ENCODE results near the gene ARHGAP15. TPM values are rescaled to one million over a fixed set of nuclear protein-coding genes. Genes with fewer than 3 reads are reported as not detected.

Gene ARHGAP15
- total RNA-seq, 1 experiment from 2014 or later: 0.42 TPM

GRCh38 chr2:143736904-143737303 lies 607.7 kb downstream of the ARHGAP15 start (continued):
- TF ChIP-seq ZBTB33 (IDR thresholded peaks at IDR 0.05; ENCODE audit: extremely low read depth, insufficient replicate concordance, low read length): no peak
- no peak for TF ChIP-seq YY1 (IDR thresholded peaks at IDR 0.05; ENCODE audit: extremely low read depth, insufficient replicate concordance, low read depth, low read length)
- TF ChIP-seq EGR1 (IDR thresholded peaks at IDR 0.05; ENCODE audit: low read depth): no peak
- no peak for TF ChIP-seq POLR2A (IDR thresholded peaks at IDR 0.05; ENCODE audit: borderline replicate concordance, extremely low read depth, insufficient read depth, insufficient read length)
- no peak for TF ChIP-seq ELF1 (IDR thresholded peaks at IDR 0.05; ENCODE audit: borderline replicate concordance, low read depth)
- TF ChIP-seq ZFX (IDR thresholded peaks at IDR 0.05): no peak
- no peak for TF ChIP-seq FOSL1 (IDR thresholded peaks at IDR 0.05; ENCODE audit: low read depth)
- TF ChIP-seq TCF7L2 (IDR thresholded peaks at IDR 0.05; ENCODE audit: borderline replicate concordance, extremely low read depth, insufficient read depth, insufficient read length): no peak

GRCh38 chr2:143740431-143740830 lies 611.2 kb downstream of the ARHGAP15 start:
- no TSS peak for BruUV-seq (replicated peaks)
- CTCF ChIA-PET: no interaction called here
- Histone ChIP-seq H3K27me3 (ENCODE audit: insufficient read depth, low read length) (no peaks in the 10 kb centered on the region), H3K79me2 (ENCODE audit: insufficient read depth, low read length) (no peaks in the 10 kb centered on the region), H3K9me2 (ENCODE audit: insufficient read depth) (no peaks in the 10 kb centered on the region), H3K9ac (ENCODE audit: low read length) (no peak overlapping the region), H3K36me3 (ENCODE audit: control insufficient read depth in 1 of 2, insufficient read depth in 2 of 2, low read length in 2 of 2) (no peaks in the 10 kb centered on the region), H2AFZ (ENCODE audit: low read depth, low read length, poor library complexity, severe bottlenecking) (no peak overlapping the region), H3K9me3 (ENCODE audit: control insufficient read depth in 1 of 2, insufficient read depth in 1 of 2, low read depth in 1 of 2, low read length in 2 of 2) (no peaks in the 10 kb centered on the region), H3K4me3 (replicated peaks in 1 of 2; ENCODE audit: low read depth in 1 of 2, low read length in 2 of 2) (no peak overlapping the region), H4K20me1 (ENCODE audit: insufficient read depth) (no peaks in the 10 kb centered on the region), H3K27ac (ENCODE audit: low read depth, low read length) (no peak overlapping the region), H3K4me2 (ENCODE audit: low read length) (no peak overlapping the region), H3K4me1 (ENCODE audit: control insufficient read depth in 1 of 2, insufficient read depth in 2 of 2, low read length in 2 of 2) (no peaks in the 10 kb centered on the region)
- RAD21 ChIA-PET (ENCODE audit: low non-redundant PET in 1 of 2, low total read pairs in 2 of 2, uncharacterized antibody in 2 of 2, unreplicated experiment in 2 of 2): no interaction called here
- no peak for TF ChIP-seq RAD21 (IDR thresholded peaks at IDR 0.05; ENCODE audit: low read depth)
- TF ChIP-seq SIN3A (IDR thresholded peaks at IDR 0.05; ENCODE audit: low read depth): no peak
- TF ChIP-seq CEBPB (IDR thresholded peaks at IDR 0.05; ENCODE audit: low read depth): no peak
- no peak for TF ChIP-seq EZH2phosphoT487 (IDR thresholded peaks at IDR 0.05; ENCODE audit: borderline replicate concordance)
- no peak for TF ChIP-seq ATF3 (IDR thresholded peaks at IDR 0.05)
- TF ChIP-seq CTCF (IDR thresholded peaks at IDR 0.05 in 2 of 3, conservative IDR thresholded peaks at IDR 0.05 in 1 of 3; ENCODE audit: borderline replicate concordance in 1 of 3, insufficient read depth in 1 of 3, low read depth in 2 of 3, low read length in 2 of 3): no peak
- no peak for TF ChIP-seq EZH2 (IDR thresholded peaks at IDR 0.05)
- TF ChIP-seq FOSL1 (IDR thresholded peaks at IDR 0.05; ENCODE audit: low read depth): no peak
- no peak for TF ChIP-seq ELF1 (IDR thresholded peaks at IDR 0.05; ENCODE audit: borderline replicate concordance, low read depth)
- no peak for TF ChIP-seq YY1 (IDR thresholded peaks at IDR 0.05; ENCODE audit: extremely low read depth, insufficient replicate concordance, low read depth, low read length)
- TF ChIP-seq CBX3 (IDR thresholded peaks at IDR 0.05; ENCODE audit: low read depth): no peak
- TF ChIP-seq ZFX (IDR thresholded peaks at IDR 0.05): no peak
- no peak for TF ChIP-seq TCF7L2 (IDR thresholded peaks at IDR 0.05; ENCODE audit: borderline replicate concordance, extremely low read depth, insufficient read depth, insufficient read length)
- TF ChIP-seq SP1 (IDR thresholded peaks at IDR 0.05; ENCODE audit: low read depth): no peak
- TF ChIP-seq POLR2A (IDR thresholded peaks at IDR 0.05; ENCODE audit: borderline replicate concordance, extremely low read depth, insufficient read depth, insufficient read length): no peak
- TF ChIP-seq SRF (IDR thresholded peaks at IDR 0.05; ENCODE audit: low read depth): no peak
- no peak for TF ChIP-seq JUND (IDR thresholded peaks at IDR 0.05)
- no peak for TF ChIP-seq POLR2AphosphoS5 (IDR thresholded peaks at IDR 0.05; ENCODE audit: low read depth, low read length)
- TF ChIP-seq ZNF274 (IDR thresholded peaks at IDR 0.05; ENCODE audit: low read depth, low read length): no peak
- POLR2A ChIA-PET: no interaction called here
- intact Hi-C loops (cut with micrococcal nuclease): no loop called here
- no peak for ATAC-seq
- DNase-seq (ENCODE audit: low read depth, low spot score): no peak
